Activated CD4-positive, CD25-positive, alpha-beta regulatory T cell treated with anti-CD3 and anti-CD28 coated beads, Interleukin-2, amount 50 U/mL, for 72 hours (primary cell): ENCODE data around the gene USP17L24.
"Not testable (repeated sequence)": the region's sequence is repeated elsewhere in the genome, so short reads cannot be mapped to it uniquely, and the experiment has no call there.

Experiments
- DNase-seq: peaks from one replicate; pipeline ENCODE4 v3.0.0; 2021

USP17L24 gene

GRCh38 chr4:9324865-9325264 is at the start of gene USP17L24:
Gene USP17L24, plus strand, starts transcription at chr4:9325165. Its CDS starts 0 bp downstream, at chr4:9325165.
- DNase-seq, result not testable (repeated sequence)

- DNase-seq, result not testable (repeated sequence)
These were observed 774 bp upstream of the USP17L24 start for GRCh38 chr4:9324191-9324590.

GRCh38 chr4:9329611-9330010 is 4.6 kb downstream of the USP17L24 start, which contains the start of gene USP17L25:
Gene USP17L25, plus strand, starts transcription at chr4:9329911. Its CDS starts 0 bp downstream, at chr4:9329911.
- not testable (repeated sequence) for DNase-seq

GRCh38 chr4:9334358-9334757 is 9.4 kb downstream of the USP17L24 start, which contains the start of gene USP17L26:
Gene USP17L26, plus strand, starts transcription at chr4:9334658. Its CDS starts 0 bp downstream, at chr4:9334658.
- DNase-seq, result not testable (repeated sequence)

GRCh38 chr4:9339103-9339502 is 14.1 kb downstream of the USP17L24 start, which contains the start of gene USP17L5:
Gene USP17L5, plus strand, starts transcription at chr4:9339403. Its CDS starts 0 bp downstream, at chr4:9339403.
- not testable (repeated sequence) for DNase-seq

GRCh38 chr4:9343848-9344247 is 18.9 kb downstream of the USP17L24 start, which contains the start of gene USP17L27:
Gene USP17L27, plus strand, starts transcription at chr4:9344148. Its CDS starts 0 bp downstream, at chr4:9344148.
- DNase-seq, result not testable (repeated sequence)

- DNase-seq, result not testable (repeated sequence)
These were observed 23.6 kb downstream of the USP17L24 start, which contains the start of gene USP17L28 for GRCh38 chr4:9348593-9348992. Gene USP17L28, plus strand, starts transcription at chr4:9348893. Its CDS starts 0 bp downstream, at chr4:9348893.

GRCh38 chr4:9350866-9351265 is 25.9 kb downstream of the USP17L24 start:
- not testable (repeated sequence) for DNase-seq

- DNase-seq, result not testable (repeated sequence)
These were observed 28.4 kb downstream of the USP17L24 start, which contains the start of gene USP17L29 for GRCh38 chr4:9353338-9353737. Gene USP17L29, plus strand, starts transcription at chr4:9353638. Its CDS starts 0 bp downstream, at chr4:9353638.

- DNase-seq, result not testable (repeated sequence)
These were observed 37.9 kb downstream of the USP17L24 start, which contains the start of gene USP17L30 for GRCh38 chr4:9362829-9363228. Gene USP17L30, plus strand, starts transcription at chr4:9363129. Its CDS starts 0 bp downstream, at chr4:9363129.
